ENCODE data around the gene LRRC45. TPM values are rescaled to one million over a fixed set of nuclear protein-coding genes. Genes with fewer than 3 reads are reported as not detected.

Gene LRRC45
- total RNA-seq, 1 donor from 2014 or later: 12.2 TPM

DNA sequence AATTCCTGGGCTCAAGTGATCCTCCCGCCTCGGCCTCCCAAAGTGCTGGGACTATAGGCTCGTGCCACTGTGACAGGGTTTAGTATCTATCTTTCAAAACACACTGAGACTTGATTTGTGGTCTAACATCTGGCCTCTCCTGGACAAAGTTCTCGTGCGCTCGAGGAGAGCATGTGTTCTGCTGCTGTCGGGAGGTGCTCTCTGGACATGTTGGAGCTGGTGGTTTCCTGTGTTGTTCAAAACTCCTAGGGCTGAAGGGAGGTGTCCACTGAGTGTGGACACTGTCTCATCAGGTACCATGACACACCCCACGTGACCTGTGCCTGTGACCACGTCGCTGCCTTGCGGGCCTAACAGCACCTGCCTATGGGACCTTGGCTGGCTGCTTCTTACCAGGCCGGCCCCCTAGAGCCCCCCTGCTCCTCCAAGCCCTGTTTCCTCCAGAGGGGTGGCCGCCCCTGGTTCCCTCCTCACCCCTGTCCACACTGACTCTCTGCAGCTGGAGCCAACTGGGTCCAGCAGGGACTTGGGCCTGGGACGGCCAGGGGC, 22.9 kb downstream of the LRRC45 start:
- no peak for ATAC-seq
- no peak for DNase-seq
- Histone ChIP-seq H3K4me3 (no peak overlapping the region), H3K27ac (no peak overlapping the region), H3K9me3 (no peaks in the 10 kb centered on the region), H3K36me3 (peaks cover 15% of the 10 kb centered on the region), H3K27me3 (no peaks in the 10 kb centered on the region), H3K4me1 (peaks cover 10% of the 10 kb centered on the region)
- TF ChIP-seq, protein P1, sequence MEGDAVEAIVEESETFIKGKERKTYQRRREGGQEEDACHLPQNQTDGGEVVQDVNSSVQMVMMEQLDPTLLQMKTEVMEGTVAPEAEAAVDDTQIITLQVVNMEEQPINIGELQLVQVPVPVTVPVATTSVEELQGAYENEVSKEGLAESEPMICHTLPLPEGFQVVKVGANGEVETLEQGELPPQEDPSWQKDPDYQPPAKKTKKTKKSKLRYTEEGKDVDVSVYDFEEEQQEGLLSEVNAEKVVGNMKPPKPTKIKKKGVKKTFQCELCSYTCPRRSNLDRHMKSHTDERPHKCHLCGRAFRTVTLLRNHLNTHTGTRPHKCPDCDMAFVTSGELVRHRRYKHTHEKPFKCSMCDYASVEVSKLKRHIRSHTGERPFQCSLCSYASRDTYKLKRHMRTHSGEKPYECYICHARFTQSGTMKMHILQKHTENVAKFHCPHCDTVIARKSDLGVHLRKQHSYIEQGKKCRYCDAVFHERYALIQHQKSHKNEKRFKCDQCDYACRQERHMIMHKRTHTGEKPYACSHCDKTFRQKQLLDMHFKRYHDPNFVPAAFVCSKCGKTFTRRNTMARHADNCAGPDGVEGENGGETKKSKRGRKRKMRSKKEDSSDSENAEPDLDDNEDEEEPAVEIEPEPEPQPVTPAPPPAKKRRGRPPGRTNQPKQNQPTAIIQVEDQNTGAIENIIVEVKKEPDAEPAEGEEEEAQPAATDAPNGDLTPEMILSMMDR (IDR thresholded peaks at IDR 0.05): no peak
- intact Hi-C loops (cut with DNase I): no loop called here

DNA sequence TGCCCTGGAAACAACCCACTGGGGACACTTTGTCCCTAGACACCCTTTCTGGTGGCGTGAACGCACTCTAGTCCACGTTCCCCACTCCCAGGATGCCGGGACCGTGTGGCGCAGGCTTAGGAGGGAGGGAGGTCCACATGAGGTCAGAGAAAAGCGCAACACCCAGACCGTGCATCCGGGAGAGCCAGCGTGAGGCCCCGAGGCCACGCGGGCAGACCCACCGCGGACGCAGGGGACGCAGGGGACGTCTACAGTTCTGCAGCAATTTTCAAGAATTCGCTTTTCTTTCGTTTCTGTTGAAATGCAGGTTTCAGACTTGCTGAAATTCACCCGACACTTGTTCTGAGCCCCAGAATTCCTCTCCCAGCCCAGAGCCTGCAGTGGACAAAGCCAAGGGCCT, 23.8 kb downstream of the LRRC45 start:
- Histone ChIP-seq H3K36me3 (peaks cover 15% of the 10 kb centered on the region), H3K27ac (no peak overlapping the region), H3K4me1 (peaks cover 10% of the 10 kb centered on the region), H3K27me3 (no peaks in the 10 kb centered on the region), H3K4me3 (no peak overlapping the region), H3K9me3 (no peaks in the 10 kb centered on the region)
- DNase-seq: no peak
- intact Hi-C loops (cut with DNase I): no loop called here
- TF ChIP-seq, protein P1 (IDR thresholded peaks at IDR 0.05): no peak
- no peak for ATAC-seq

DNA sequence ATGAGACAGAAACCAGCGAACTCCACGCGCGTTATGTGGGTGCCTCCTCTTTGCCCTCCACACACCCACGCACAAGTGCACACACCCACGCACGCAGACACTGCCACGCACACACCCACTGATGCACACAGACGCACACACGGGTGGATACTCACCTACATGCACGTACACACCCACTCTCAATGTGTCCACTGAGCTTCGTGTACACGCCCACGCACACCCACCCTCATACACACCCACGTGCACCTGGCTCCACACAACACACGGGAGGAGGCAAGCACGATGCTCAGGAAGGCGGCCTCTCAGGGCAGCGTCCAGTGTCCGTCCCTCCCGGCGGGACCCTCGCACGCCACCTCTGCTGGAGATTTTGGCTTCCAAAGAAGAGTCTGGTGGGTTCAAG, 24.3 kb downstream of the LRRC45 start:
- intact Hi-C loops (cut with DNase I): no loop called here
- TF ChIP-seq, protein P1 (IDR thresholded peaks at IDR 0.05): no peak
- no peak for ATAC-seq
- no peaks in the 10 kb centered on the region for H3K27me3 ChIP-seq
- H3K4me3 ChIP-seq: no peak overlapping the region
- no peak for DNase-seq
- H3K9me3 ChIP-seq: no peaks in the 10 kb centered on the region
- peaks cover 10% of the 10 kb centered on the region for H3K4me1 ChIP-seq
- H3K36me3 ChIP-seq: peaks cover 15% of the 10 kb centered on the region
- H3K27ac ChIP-seq: no peak overlapping the region

DNA sequence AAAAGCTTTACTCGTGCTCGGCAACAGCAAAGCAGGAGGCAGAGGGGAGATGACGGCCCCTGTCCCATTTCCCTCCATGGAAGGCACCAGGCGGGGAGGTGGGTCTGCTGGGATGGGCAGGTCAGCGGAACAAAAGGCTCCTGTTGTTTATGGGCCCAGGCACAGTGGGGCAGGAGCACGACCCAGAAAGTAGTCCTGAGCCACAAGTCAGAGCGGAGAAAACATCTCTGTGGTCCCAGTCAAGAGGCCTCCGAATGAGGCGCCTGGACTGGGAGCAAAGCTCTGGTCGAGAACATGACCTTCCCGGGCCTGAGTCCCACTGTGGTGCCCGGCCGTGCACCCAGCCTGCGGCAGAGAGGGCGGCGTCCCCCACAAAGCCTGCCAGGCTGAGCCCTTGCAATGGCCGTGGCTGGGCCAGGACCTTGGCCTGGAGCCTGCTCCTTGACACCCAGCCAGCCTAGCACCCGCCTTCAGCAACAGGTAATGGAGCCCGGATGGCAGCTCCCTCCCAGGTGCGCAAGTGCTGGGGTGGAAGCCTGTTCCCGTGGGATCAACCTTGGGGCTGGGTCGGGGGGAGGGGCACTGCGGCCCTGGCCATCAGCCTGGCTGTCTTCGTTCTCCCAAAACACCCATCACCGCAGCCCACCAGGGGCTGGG, 24.9 kb downstream of the LRRC45 start:
- TF ChIP-seq, protein P1 (IDR thresholded peaks at IDR 0.05): no peak
- Histone ChIP-seq H3K4me1 (peaks cover 17% of the 10 kb centered on the region), H3K36me3 (peaks cover 15% of the 10 kb centered on the region), H3K4me3 (no peak overlapping the region), H3K9me3 (no peaks in the 10 kb centered on the region), H3K27ac (no peak overlapping the region), H3K27me3 (no peaks in the 10 kb centered on the region)
- no peak for ATAC-seq
- DNase-seq: no peak
- intact Hi-C loops (cut with DNase I): no loop called here

DNA sequence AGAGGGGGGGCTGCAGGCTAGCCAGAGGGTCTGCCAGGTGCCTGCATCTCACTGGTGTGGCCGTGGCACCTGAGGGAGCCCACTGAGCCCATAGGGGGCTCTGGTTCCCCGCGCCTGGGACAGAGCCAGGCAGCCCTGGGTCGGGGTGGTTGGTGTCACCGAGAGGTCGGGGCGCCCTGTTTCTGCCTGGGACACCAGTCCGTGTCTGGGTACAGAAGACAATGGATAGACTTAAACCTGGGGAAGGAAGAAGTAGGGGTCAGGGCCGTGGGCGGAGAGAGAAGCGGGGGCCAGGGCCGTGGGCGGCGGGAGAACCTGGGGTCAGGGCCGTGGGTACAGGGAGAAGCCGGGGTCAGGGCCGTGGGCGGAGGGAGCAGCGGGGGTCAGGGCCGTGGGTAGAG, 25.5 kb downstream of the LRRC45 start:
- Histone ChIP-seq H3K36me3 (peaks cover 15% of the 10 kb centered on the region), H3K27me3 (no peaks in the 10 kb centered on the region), H3K4me1 (peaks cover 20% of the 10 kb centered on the region), H3K9me3 (no peaks in the 10 kb centered on the region), H3K27ac (no peak overlapping the region), H3K4me3 (no peak overlapping the region)
- intact Hi-C loops (cut with DNase I): no loop called here
- ATAC-seq: no peak
- TF ChIP-seq, protein P1 (IDR thresholded peaks at IDR 0.05): no peak
- DNase-seq: no peak
